Renal cortex interstitium (tissue), 11 donors: ENCODE measurements around the gene MIPEP. TPM values are rescaled to one million over a fixed set of nuclear protein-coding genes. Genes with fewer than 3 reads are reported as not detected.

Experiments
- DNase-seq, 11 donors: peaks; one replicate each; pipeline ENCODE4 v3.0.0-alpha.2; 2013; ENCODE audit warnings: low read depth in 9 of 11, low spot score in 4 of 11; ENCODE audit errors: extremely low read depth in 1 of 11
- polyA plus RNA-seq, 3 donors: library from polyadenylated mRNA; unstranded; fragments of 120-200 nt; gene quantifications; one replicate each; pipeline ENCODE4 v1.2.1, GENCODE V29; 2013; ENCODE audit not compliant: insufficient read length in 3 of 3

Gene MIPEP
- polyA plus RNA-seq, 3 donors, result 27.0 to 27.8 (median 27.4) TPM

GRCh38 chr13:23828866-23829265, 60.3 kb downstream of the MIPEP start:
- no peak for DNase-seq

DNA sequence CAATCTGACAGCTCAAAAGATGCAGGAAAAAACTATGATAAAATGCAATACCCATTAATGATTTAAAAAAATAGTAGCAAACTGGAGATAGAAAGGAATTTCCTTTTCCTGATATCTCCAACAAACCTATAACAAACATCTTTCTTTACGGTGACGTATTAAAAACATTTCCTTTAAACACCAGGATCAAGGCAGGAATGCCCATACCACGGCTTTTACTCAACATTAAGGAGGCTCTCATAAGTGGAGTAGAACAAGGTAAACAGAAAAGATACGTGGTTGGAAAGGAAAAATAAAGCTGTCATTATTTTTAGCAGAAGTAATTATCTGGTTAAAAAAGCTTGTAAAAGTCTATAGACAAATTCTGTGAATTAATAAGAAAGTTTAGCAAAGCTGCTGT, 61.1 kb downstream of the MIPEP start:
- DNase-seq, result no peak

DNA sequence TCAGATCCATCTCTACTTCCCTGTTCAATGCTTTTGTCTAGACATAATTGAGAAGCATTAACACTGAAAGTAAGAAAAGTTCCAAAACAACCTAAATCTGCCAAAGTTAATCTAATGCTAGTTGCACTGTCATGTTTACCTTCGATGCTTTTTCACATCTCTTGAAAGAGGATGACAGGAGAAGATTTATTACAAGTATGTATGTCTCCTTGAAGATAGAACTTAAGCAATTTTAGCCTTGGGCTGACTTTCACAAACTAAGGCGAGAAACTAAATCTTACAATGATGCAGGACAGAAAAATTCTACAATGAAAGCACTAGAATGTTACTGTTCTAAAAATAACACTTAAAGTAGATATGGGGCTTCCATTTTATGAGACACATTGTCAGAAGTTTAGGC, 64.0 kb downstream of the MIPEP start:
- DNase-seq, result no peak

DNA sequence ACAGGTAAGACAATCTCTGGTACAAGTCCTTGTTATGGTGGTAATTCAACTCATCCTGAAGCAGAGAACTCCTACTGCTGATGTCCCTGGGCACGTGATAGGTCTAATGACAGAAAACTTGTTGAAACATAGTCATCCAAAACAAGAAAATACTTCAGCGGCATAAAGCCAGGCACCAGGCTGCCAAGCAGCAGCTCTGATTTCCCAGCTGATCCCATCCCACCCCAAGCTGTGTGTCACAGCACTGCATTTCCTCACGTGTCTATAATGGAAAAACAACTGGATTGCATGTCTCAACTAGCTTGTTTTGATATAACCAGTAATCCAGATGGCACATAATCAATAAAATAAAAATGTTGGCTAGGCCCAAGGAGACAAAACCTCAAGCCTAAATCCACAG, 64.8 kb downstream of the MIPEP start:
- no peak for DNase-seq

DNA sequence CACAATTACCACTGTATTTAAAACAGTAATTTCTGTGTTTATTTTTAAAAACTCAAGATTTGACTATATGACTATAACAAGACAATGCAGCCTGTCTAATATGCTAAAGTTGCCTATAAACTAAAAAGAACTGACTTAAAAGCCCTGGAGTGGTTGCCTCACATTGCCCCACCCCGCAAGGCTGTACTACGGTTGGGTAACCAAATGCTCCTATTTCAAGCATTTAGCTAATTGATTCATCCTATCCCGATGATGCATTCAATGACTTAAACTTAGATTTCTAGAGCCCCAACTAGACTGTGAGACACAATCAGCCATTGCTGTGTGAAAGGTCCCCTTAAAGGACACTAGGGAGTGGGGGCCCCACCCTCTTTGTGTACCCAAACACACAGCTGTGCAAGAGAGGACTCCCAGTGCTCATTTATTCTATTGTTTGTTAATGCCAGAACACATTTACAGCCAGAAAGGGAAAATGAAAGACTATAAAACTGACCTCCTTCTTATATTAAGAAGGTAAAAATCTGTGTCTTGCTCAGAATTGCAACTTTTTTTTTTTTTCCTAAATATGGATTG, 66.9 kb downstream of the MIPEP start:
- DNase-seq, result no peak

DNA sequence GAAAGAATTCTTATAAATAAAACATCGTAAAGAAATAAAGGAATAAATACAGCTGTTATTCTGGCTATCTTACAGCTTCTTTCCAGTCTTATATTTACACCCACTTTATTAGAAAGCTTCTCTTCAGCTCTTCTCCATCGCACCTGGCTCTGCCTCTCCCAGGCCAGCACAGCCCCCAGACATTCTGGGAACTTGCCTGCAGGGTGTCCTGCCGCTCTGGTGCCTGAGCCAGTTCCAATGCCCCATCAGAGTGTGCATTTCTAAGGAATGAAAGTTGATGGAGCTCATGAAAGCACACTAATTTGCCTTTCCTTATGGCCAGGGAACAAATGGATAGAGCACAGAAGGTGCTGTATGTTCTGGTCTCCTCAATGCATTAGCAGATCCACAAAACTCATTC, 68.7 kb downstream of the MIPEP start:
- no peak for DNase-seq

DNA sequence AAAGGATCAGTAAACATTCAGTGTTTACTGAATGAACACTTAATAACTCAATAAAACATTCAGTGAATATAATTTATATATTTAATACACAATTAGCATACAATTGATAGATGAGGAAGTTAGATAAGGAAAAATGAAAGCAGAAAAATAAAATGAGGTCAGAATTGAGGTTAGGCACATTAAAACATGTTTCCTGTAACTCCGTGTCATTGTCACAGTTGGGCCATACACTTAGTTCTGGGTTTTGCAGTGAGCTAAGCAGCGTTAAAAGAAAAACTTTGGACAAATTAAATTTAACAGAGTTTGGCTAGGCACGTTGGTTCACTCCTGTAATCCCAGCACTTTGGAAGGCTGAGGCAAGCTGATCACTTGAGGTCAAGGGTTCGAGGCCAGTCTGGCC, 71.4 kb downstream of the MIPEP start:
- DNase-seq, result no peak

DNA sequence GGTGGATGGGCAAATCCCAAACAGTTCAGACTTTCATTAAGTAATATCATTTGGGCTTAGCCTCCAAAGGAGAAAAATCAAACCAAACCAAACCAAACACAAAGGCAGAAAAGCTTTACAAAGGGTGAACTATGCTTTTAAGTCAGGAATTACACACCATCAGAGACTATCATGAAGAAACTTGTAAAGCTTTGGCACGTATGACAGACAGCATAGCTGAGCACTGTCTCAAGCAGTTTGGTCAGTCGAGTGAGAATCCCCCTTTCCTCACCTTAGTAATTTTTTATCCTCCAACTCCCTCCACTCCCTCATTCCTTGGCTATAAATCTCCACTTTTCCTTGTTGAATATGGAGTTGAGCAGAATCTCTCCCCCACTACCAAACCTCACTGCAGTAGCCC, 72.1 kb downstream of the MIPEP start:
- no peak for DNase-seq

GRCh38 chr13:23813635-23814034, 75.6 kb downstream of the MIPEP start:
- DNase-seq, result no peak

GRCh38 chr13:23811366-23812062, 77.7 kb downstream of the MIPEP start:
- DNase-seq, result no peak

- DNase-seq, result peak in 2 of 11 donors; percentile 11 to 25
Measured at GRCh38 chr13:23810685-23811240, 78.4 kb downstream of the MIPEP start.

- no peak for DNase-seq
Measured at GRCh38 chr13:23808803-23809202, 80.4 kb downstream of the MIPEP start.

DNA sequence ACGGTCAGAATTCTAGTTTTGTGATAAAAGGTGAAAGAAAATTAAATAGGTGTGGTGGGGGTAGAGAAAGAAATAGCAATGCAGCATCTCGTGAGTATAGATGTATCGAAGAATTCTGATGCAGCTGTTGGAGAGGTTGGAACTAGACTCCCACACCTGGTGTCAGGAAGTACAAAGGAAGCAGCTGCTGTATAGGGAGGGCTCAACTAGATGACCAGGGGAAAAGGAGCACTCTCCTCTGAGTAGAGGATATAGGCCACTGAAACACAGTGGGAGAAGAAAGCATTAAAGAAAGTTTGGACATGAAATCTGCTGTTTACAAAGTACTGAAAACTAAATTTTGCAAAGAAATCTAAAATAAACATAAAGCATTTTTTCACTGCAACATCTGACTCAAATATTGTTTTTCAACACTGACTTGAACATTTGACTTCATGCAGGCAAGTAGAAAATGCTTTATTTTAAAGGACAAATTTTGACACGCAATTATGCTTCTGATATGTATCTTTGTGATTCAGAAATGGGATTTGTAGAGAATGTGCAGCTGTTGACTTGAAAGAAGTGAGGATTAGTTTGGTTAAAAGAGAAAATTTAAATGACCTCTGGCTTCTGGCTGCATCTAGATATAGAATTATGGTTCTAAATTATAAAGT, 82.2 kb downstream of the MIPEP start:
- DNase-seq, result no peak

GRCh38 chr13:23805821-23806220, 83.4 kb downstream of the MIPEP start:
- no peak for DNase-seq

GRCh38 chr13:23805122-23805521, 84.1 kb downstream of the MIPEP start:
- no peak for DNase-seq

GRCh38 chr13:23804166-23804565, 85.0 kb downstream of the MIPEP start:
- DNase-seq, result no peak

GRCh38 chr13:23801141-23801540, 88.1 kb downstream of the MIPEP start:
- no peak for DNase-seq

DNA sequence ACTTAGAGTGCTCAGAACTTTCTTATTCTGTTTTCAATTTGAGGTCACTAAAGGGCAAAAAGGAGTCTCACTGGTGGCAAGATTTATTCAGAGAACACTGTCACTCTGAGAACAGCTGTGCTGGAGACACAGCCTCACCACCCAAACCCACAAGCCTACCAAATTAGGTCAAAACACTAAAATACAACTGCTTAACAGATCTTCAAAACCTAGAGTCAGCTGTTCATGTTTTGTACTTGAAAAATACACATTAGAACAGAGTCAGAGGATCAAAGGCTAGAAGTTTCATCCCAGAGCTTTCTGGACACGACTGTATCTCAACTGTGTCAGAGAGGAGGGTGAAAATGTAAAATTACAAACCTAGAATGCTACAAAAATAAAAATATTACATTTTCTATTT, 89.3 kb downstream of the MIPEP start:
- no peak for DNase-seq

GRCh38 chr13:23797276-23797903, 91.8 kb downstream of the MIPEP start:
- no peak for DNase-seq

DNA sequence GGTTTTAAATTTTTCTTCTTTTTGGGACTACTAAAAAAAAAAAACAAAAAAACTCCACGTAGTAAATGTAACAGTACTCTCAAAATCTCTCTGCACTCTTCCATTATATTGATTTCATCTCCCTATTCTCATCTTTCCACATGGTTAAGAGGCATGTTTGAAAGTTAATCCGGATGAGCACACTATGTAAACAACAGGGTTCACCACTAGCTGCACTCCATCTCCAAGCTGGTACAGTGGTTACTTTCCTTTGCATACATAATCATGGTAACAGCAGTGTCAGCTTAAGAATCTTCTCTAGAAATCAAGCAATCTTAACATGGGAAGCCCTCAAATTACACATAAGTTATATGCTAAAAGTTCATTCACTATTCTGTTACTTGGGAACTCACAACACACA, 92.6 kb downstream of the MIPEP start:
- peak in 1 of 11 donors; percentile 27 for DNase-seq
